ENCODE data around the gene TAF4B.

- TF ChIP-seq, protein P1, sequence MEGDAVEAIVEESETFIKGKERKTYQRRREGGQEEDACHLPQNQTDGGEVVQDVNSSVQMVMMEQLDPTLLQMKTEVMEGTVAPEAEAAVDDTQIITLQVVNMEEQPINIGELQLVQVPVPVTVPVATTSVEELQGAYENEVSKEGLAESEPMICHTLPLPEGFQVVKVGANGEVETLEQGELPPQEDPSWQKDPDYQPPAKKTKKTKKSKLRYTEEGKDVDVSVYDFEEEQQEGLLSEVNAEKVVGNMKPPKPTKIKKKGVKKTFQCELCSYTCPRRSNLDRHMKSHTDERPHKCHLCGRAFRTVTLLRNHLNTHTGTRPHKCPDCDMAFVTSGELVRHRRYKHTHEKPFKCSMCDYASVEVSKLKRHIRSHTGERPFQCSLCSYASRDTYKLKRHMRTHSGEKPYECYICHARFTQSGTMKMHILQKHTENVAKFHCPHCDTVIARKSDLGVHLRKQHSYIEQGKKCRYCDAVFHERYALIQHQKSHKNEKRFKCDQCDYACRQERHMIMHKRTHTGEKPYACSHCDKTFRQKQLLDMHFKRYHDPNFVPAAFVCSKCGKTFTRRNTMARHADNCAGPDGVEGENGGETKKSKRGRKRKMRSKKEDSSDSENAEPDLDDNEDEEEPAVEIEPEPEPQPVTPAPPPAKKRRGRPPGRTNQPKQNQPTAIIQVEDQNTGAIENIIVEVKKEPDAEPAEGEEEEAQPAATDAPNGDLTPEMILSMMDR (IDR thresholded peaks at IDR 0.05): no peak
- TF ChIP-seq POLR2A (IDR thresholded peaks at IDR 0.05): no peak
Measured at GRCh38 chr18:26421503-26421902, 195.3 kb downstream of the TAF4B start.
